H1 (cell line): ENCODE results near the gene NTN1. TPM values are rescaled to one million over a fixed set of nuclear protein-coding genes. Genes with fewer than 3 reads are reported as not detected.

Source experiments
- GABPA ChIP-seq: IDR thresholded peaks from 2 replicates; pipeline ENCODE4 v1.6.1; 2011; ENCODE audit warnings: mild to moderate bottlenecking, low read length, moderate library complexity, borderline replicate concordance; ENCODE audit not compliant: insufficient read depth
- KDM5A ChIP-seq: fragments of 200-600 bp; IDR thresholded peaks from 2 replicates; pipeline ENCODE4 v1.7.1; 2012; ENCODE audit warnings: mild to moderate bottlenecking, low read length, inconsistent platforms, mixed read lengths
- RBBP5 ChIP-seq: IDR thresholded peaks from 2 replicates; pipeline ENCODE4 v1.7.1; 2012; ENCODE audit warnings: low read depth, mild to moderate bottlenecking, inconsistent platforms, low read length, moderate library complexity, borderline replicate concordance
- polyA plus RNA-seq, 7 experiments: library from polyadenylated mRNA; depleted of rRNA in 3 of 7; stranded (reverse) in 5 of 7; unstranded in 2 of 7; fragments of >200 nt in 5 of 7; fragments of 200-250 nt in 2 of 7; gene quantifications; 1 replicate in 5 of 7; 2 replicates in 1 of 7; 4 replicates in 1 of 7; pipeline versions ENCODE4 v1.2.1 to v1.2.3, GENCODE V29; 2011 to 2013; ENCODE audit warnings: missing spikeins in 2 of 7, mixed read lengths in 2 of 7
- total RNA-seq: library from RNA; stranded (reverse); fragmentation: NEBNext Ultra II Directional; extraction: Animal tissue kit (Norgen Biotek cat#: 25700); gene quantifications from 2 replicates; pipeline ENCODE4 v1.2.1, GENCODE V29; 2021

The NTN1 gene
- total and polyA plus RNA-seq, 2 of the 8 experiments (the other 6 are each of a cell fraction or from before 2014, with no cell fraction given): 2.0 to 2.3 TPM

DNA sequence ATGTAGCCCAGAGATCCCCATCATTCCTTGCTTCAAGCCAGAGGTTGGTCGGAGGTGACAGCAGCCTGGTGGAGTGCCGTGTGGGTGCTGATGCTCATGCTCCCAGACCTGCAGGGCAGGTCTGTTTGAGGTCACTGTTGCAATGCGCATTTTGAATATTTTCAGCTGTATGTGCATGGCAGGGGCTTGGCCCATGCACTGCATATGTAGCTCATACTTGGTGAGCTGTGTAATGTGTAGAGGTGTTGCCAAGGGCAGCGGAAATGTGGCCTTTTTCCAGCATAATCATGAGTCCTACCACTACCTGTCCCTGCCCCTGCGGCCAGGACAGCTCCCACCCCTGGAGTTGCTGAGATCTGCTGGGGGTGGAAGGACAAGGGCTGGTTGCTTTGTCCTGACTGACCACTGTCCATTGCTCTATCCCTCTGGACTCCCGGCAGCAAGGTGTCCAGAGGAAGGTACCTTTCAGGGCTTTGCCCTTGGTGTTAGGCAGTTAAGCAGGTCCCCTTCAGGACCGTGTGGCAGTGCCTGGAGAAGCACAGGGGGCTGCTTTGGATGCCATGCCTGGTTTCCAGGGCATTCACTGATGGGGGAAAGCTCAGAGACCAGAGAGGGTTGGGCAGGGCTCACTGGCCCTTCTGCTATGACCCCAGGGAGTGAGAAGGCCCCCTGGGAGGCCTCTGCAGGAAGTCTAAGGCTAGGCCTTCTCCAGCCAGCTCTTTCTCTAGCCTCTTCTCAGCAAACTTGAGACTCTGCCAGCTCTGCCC is 215.2 kb downstream of the NTN1 start (continued):
- no peak for TF ChIP-seq GABPA
- no peak for TF ChIP-seq KDM5A
- no peak for TF ChIP-seq RBBP5
- TF ChIP-seq, all 59 proteins: peak for 0
